HepG2 (cell line): ENCODE results near the gene VPS9D1. TPM values are rescaled to one million over a fixed set of nuclear protein-coding genes. Genes with fewer than 3 reads are reported as not detected.

Experiments used
- KDM1A ChIP-seq: IDR thresholded peaks from 2 replicates; pipeline ENCODE4 v1.6.1; 2016; ENCODE audit warnings: missing compliant biosample characterization
- KLF16 ChIP-seq, 2 experiments: sonication (generic) in 1 of 2; formaldehyde crosslinking in 1 of 2; IDR thresholded peaks; 2 replicates each; pipeline versions ENCODE4 v1.6.1 to v1.8.0; 2016 to 2023; ENCODE audit warnings: missing genetic modification reagents in 2 of 2, missing compliant biosample characterization in 1 of 2
- MTA1 ChIP-seq: sonication (generic); formaldehyde crosslinking; IDR thresholded peaks from 2 replicates; pipeline ENCODE4 v1.4.0; 2020; ENCODE audit warnings: missing genetic modification reagents, mild to moderate bottlenecking, borderline replicate concordance
- PAX8 ChIP-seq: sonication (generic); formaldehyde crosslinking; IDR thresholded peaks from 2 replicates; pipeline ENCODE4 v1.8.0; 2022; ENCODE audit warnings: mild to moderate bottlenecking, missing genetic modification reagents, borderline replicate concordance
- REXO4 ChIP-seq: sonication (generic); formaldehyde crosslinking; IDR thresholded peaks from 2 replicates; pipeline ENCODE4 v1.8.0; 2022; ENCODE audit warnings: missing genetic modification reagents, mild to moderate bottlenecking, borderline replicate concordance
- RFXAP ChIP-seq: sonication (generic); formaldehyde crosslinking; IDR thresholded peaks from 2 replicates; pipeline ENCODE4 v1.4.0; 2020; ENCODE audit warnings: missing genetic modification reagents, borderline replicate concordance
- SRF ChIP-seq: IDR thresholded peaks from 2 replicates; pipeline ENCODE4 v1.6.1; 2011; ENCODE audit warnings: mild to moderate bottlenecking, low read depth, low read length, moderate library complexity
- ZNF138 ChIP-seq: sonication (generic); formaldehyde crosslinking; IDR thresholded peaks from 2 replicates; pipeline ENCODE4 v1.5.0; 2020; ENCODE audit warnings: mild to moderate bottlenecking, low read depth, missing genetic modification reagents
- ZNF17 ChIP-seq: sonication (generic); formaldehyde crosslinking; IDR thresholded peaks from 2 replicates; pipeline ENCODE4 v1.5.0; 2020; ENCODE audit warnings: mild to moderate bottlenecking, missing genetic modification reagents
- ZNF20 ChIP-seq: sonication (generic); formaldehyde crosslinking; IDR thresholded peaks from 2 replicates; pipeline ENCODE4 v1.4.0; 2020; ENCODE audit warnings: mild to moderate bottlenecking, moderate library complexity, missing genetic modification reagents
- ZNF207 ChIP-seq: fragments of 450-650 bp; IDR thresholded peaks from 2 replicates; pipeline ENCODE4 v1.6.1; 2016; ENCODE audit warnings: antibody characterized with exemption, borderline replicate concordance
- ZNF235 ChIP-seq: sonication (generic); formaldehyde crosslinking; IDR thresholded peaks from 2 replicates; pipeline ENCODE4 v1.8.1; 2023; ENCODE audit warnings: mild to moderate bottlenecking, missing genetic modification reagents, borderline replicate concordance
- polyA plus RNA-seq, 8 experiments: library from polyadenylated mRNA; depleted of rRNA in 3 of 8; stranded (reverse) in 7 of 8; unstranded in 1 of 8; fragments of >200 nt; fragmentation: Illumina TruSeq in 4 of 8; extraction: Trizol in 4 of 8; gene quantifications; 2 replicates each; pipeline versions ENCODE4 v1.2.1 to v1.2.3, GENCODE V29; 2011 to 2016; ENCODE audit warnings: low read depth in 4 of 8, missing spikeins in 1 of 8, mixed read lengths in 1 of 8; ENCODE audit not compliant: insufficient read depth in 1 of 8
- total RNA-seq, 5 experiments: library from RNA; depleted of rRNA; stranded (reverse); fragments of >200 nt; fragmentation: Illumina TruSeq; extraction: Trizol; gene quantifications; 2 replicates each; pipeline ENCODE4 v1.2.3, GENCODE V29; 2016; ENCODE audit warnings: low read depth in 1 of 5
- TF ChIP-seq, protein P1 (sequence below): sonication (generic); formaldehyde crosslinking; IDR thresholded peaks from 2 replicates; pipeline ENCODE4; 2020; ENCODE audit warnings: missing genetic modification reagents, mild to moderate bottlenecking, borderline replicate concordance
- TF ChIP-seq, protein P2 (sequence below): sonication (generic); formaldehyde crosslinking; IDR thresholded peaks from 2 replicates; pipeline ENCODE4 v1.4.0; 2020; ENCODE audit warnings: missing genetic modification reagents
- TF ChIP-seq, protein P3 (sequence below): sonication (generic); formaldehyde crosslinking; IDR thresholded peaks from 2 replicates; pipeline ENCODE4 v1.8.0; 2022; ENCODE audit warnings: mild to moderate bottlenecking, missing genetic modification reagents, borderline replicate concordance
- TF ChIP-seq, protein P4 (sequence below): fragments of 450-650 bp; IDR thresholded peaks from 2 replicates; pipeline ENCODE4 v1.6.1; 2017; ENCODE audit warnings: mild to moderate bottlenecking
- TF ChIP-seq, protein P5 (sequence below): sonication (generic); formaldehyde crosslinking; IDR thresholded peaks from 2 replicates; pipeline ENCODE4 v1.8.1; 2023; ENCODE audit warnings: mild to moderate bottlenecking, missing genetic modification reagents

Gene VPS9D1
- total and polyA plus RNA-seq, 2 of the 13 experiments (the other 11 are each of a cell fraction or from before 2014, with no cell fraction given), result 10.1 to 13.2 TPM

DNA sequence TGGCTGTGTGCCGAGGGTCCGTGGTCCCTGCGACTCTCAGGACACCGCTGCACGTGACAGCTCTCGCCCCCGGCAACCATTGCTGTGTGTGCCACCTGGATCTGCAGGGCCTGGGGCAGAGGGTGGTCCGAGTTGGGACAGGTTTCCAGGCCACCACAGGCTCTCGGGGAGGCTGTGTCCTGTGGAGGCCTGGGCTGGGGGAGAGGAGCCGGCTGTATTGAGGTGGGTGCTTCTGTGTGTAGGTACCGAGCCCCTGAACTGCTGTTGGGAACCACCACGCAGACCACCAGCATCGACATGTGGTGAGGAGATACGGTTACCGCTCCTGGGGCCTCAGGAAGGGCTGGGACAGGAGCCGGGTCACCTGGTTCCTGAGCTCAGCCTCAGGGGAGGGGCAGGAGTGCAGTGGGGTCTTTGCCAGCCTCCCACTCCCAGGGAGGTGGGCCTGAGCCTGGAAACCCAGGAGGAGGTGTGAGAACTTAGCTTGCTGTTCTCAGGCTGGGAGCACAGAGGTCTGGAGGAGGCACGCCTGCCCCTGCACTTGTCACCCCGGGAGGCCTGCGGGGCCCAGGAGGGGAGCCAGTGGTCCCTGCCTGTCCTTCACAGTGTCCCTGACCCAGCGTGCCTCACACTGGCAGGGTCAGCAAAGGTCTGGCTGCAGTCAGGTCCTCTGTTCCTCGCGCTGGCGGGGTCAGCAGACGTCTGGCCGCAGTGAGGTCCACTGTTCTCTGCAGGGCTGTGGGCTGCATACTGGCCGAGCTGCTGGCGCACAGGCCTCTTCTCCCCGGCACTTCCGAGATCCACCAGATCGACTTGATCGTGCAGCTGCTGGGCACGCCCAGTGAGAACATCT is 26.5 kb downstream of the VPS9D1 start (continued):
- TF ChIP-seq ZNF138 (CRISPR knock-in tag), result no peak
- no peak for TF ChIP-seq ZNF235 (CRISPR knock-in tag)
- no peak for TF ChIP-seq REXO4
- TF ChIP-seq PAX8 (CRISPR knock-in tag), result no peak
- TF ChIP-seq ZNF20 (CRISPR knock-in tag), result no peak
- TF ChIP-seq, protein P1, sequence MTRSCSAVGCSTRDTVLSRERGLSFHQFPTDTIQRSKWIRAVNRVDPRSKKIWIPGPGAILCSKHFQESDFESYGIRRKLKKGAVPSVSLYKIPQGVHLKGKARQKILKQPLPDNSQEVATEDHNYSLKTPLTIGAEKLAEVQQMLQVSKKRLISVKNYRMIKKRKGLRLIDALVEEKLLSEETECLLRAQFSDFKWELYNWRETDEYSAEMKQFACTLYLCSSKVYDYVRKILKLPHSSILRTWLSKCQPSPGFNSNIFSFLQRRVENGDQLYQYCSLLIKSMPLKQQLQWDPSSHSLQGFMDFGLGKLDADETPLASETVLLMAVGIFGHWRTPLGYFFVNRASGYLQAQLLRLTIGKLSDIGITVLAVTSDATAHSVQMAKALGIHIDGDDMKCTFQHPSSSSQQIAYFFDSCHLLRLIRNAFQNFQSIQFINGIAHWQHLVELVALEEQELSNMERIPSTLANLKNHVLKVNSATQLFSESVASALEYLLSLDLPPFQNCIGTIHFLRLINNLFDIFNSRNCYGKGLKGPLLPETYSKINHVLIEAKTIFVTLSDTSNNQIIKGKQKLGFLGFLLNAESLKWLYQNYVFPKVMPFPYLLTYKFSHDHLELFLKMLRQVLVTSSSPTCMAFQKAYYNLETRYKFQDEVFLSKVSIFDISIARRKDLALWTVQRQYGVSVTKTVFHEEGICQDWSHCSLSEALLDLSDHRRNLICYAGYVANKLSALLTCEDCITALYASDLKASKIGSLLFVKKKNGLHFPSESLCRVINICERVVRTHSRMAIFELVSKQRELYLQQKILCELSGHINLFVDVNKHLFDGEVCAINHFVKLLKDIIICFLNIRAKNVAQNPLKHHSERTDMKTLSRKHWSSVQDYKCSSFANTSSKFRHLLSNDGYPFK (CRISPR knock-in tag), result no peak
- TF ChIP-seq MTA1 (CRISPR knock-in tag), result peak; percentile 93
- TF ChIP-seq, protein P2, sequence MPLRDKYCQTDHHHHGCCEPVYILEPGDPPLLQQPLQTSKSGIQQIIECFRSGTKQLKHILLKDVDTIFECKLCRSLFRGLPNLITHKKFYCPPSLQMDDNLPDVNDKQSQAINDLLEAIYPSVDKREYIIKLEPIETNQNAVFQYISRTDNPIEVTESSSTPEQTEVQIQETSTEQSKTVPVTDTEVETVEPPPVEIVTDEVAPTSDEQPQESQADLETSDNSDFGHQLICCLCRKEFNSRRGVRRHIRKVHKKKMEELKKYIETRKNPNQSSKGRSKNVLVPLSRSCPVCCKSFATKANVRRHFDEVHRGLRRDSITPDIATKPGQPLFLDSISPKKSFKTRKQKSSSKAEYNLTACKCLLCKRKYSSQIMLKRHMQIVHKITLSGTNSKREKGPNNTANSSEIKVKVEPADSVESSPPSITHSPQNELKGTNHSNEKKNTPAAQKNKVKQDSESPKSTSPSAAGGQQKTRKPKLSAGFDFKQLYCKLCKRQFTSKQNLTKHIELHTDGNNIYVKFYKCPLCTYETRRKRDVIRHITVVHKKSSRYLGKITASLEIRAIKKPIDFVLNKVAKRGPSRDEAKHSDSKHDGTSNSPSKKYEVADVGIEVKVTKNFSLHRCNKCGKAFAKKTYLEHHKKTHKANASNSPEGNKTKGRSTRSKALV (CRISPR knock-in tag), result no peak
- 0 out of 4 replicates have a peak, but pooled peaks of 1 of the 2 experiments have one; percentile 19 for TF ChIP-seq KLF16 (CRISPR knock-in tag; IDR thresholded peaks at IDR 0.05)
- TF ChIP-seq KDM1A (CRISPR knock-in tag), result no peak
- no peak for TF ChIP-seq ZNF207
- TF ChIP-seq, protein P3, sequence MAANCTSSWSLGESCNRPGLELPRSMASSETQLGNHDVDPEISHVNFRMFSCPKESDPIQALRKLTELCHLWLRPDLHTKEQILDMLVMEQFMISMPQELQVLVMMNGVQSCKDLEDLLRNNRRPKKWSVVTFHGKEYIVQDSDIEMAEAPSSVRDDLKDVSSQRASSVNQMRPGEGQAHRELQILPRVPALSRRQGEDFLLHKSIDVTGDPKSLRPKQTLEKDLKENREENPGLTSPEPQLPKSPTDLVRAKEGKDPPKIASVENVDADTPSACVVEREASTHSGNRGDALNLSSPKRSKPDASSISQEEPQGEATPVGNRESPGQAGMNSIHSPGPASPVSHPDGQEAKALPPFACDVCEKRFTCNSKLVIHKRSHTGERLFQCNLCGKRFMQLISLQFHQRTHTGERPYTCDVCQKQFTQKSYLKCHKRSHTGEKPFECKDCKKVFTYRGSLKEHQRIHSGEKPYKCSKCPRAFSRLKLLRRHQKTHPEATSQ (CRISPR knock-in tag), result no peak
- TF ChIP-seq SRF, result no peak
- no peak for TF ChIP-seq ZNF17 (CRISPR knock-in tag)
- TF ChIP-seq, protein P4, sequence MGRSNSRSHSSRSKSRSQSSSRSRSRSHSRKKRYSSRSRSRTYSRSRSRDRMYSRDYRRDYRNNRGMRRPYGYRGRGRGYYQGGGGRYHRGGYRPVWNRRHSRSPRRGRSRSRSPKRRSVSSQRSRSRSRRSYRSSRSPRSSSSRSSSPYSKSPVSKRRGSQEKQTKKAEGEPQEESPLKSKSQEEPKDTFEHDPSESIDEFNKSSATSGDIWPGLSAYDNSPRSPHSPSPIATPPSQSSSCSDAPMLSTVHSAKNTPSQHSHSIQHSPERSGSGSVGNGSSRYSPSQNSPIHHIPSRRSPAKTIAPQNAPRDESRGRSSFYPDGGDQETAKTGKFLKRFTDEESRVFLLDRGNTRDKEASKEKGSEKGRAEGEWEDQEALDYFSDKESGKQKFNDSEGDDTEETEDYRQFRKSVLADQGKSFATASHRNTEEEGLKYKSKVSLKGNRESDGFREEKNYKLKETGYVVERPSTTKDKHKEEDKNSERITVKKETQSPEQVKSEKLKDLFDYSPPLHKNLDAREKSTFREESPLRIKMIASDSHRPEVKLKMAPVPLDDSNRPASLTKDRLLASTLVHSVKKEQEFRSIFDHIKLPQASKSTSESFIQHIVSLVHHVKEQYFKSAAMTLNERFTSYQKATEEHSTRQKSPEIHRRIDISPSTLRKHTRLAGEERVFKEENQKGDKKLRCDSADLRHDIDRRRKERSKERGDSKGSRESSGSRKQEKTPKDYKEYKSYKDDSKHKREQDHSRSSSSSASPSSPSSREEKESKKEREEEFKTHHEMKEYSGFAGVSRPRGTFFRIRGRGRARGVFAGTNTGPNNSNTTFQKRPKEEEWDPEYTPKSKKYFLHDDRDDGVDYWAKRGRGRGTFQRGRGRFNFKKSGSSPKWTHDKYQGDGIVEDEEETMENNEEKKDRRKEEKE, result no peak
- TF ChIP-seq, protein P5, sequence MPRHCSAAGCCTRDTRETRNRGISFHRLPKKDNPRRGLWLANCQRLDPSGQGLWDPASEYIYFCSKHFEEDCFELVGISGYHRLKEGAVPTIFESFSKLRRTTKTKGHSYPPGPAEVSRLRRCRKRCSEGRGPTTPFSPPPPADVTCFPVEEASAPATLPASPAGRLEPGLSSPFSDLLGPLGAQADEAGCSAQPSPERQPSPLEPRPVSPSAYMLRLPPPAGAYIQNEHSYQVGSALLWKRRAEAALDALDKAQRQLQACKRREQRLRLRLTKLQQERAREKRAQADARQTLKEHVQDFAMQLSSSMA (CRISPR knock-in tag), result 0 out of 2 replicates have a peak, but pooled peaks have one; percentile 36
- TF ChIP-seq RFXAP, result 0 out of 2 replicates have a peak, but pooled peaks have one; percentile 48
